GM19395 (cell line): Measurements from ENCODE around the gene OR10G8.
"Not testable (repeated sequence)": the region's sequence is repeated elsewhere in the genome, so short reads cannot be mapped to it uniquely, and the experiment has no call there.

Experiments
- ATAC-seq: cut with Tn5 transposase; IDR thresholded peaks from one replicate; pipeline ENCODE4 v1.9.1; 2021; ENCODE audit warnings: mild to moderate bottlenecking, moderate library complexity; ENCODE audit not compliant: unreplicated experiment

The OR10G8 gene

GRCh38 chr11:124026498-124026897, at the start of gene OR10G8:
Gene OR10G8, plus strand, starts transcription at chr11:124026798. Its CDS starts 2,825 bp downstream, at chr11:124029623.
- no peak for ATAC-seq

GRCh38 chr11:123977731-123978347, 48.8 kb upstream of the OR10G8 start, which contains the start of gene OR10S1:
Gene OR10S1, minus strand, starts transcription at chr11:123977781. Its CDS starts 117 bp downstream, at chr11:123977664.
- no peak for ATAC-seq

DNA sequence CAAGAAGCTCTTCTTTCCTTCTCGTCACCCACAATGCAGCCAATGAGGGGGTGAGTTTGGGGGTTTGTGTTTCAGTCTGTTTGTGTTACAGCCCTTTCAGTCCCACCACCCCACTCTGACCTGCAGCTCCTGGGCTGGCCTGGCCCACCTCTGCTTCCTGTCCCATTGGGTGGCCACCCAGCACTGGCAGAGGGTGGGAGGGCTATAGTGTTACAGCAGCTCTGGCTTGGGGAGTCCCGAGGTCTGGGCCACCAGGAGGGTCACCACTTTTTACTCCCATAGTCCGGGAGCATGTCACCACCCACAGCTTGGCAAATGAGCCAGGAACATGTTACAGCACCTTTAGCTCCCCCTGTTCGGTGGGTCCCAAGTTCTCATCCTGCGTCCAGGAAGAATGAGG, 47.3 kb upstream of the OR10G8 start:
- no peak for ATAC-seq

DNA sequence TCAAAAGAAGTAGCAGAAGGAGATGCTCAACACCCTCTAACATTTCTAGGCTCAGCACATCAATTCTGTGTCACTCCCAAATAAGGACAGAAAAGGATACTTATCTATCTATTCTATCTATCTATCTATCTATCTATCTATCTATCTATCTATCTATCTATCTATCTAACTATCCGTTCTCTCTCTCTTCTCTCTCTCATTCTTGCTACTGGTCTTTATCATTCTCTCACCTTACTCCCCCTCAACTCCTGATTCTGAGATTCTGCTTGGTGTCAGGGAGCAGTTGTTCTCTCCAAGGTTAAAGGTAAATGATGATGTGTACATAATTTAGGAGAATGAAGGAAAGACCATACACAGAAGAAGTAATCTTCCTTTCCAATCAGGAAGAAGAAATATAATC, 31.5 kb upstream of the OR10G8 start, which contains the start of gene OR10G6:
OR10G6 (minus strand) TSS at position 43 of the 400 bp plus-strand sequence; CDS start at position 43, 0 bp downstream.
- no peak for ATAC-seq

DNA sequence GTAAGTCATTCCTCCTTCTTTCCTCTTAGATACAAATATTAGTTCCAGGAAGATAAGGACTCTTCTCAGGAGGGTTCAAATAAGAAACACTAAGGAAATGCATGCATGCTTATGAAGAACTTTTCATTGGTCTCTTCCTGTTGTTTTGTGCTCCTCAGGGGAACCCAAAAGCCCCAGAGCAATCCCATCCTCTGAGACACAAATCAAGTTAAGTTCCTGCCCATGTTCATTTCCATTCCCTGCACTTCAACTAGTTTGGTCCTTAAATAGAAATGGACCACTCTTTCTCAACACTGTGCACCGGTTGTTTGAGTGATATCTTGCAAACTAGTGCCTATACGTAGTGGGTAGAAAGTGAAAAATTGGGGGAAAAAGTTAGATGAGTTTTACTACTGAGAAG, 13.9 kb upstream of the OR10G8 start, which contains the start of gene OR10G4:
OR10G4 (plus strand) TSS at position 301 of the 400 bp plus-strand sequence. CDS start 2,578 bp downstream, outside the sequence.
- no peak for ATAC-seq

- ATAC-seq: not testable (repeated sequence)
Measured at GRCh38 chr11:124015837-124016236, 10.8 kb upstream of the OR10G8 start.

DNA sequence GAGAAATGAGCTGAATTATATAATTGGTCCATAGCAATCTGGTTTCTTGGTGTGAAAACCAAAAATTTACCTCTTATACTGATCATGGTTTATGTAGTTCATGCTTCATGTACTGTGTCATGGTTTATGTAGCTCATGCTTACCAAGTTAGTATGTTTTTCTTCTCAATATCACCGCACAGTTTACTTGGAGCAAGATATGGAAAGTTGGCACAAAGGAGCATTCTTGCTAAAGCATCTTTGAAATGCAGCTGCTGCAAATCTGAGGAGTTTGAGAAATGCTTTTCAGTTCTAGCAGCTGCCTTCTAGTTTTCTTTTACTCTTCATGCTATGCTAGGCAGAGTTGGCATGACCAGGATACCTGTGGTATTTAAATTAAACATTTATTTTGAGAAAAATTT, 10.1 kb downstream of the OR10G8 start:
- no peak for ATAC-seq

- no peak for ATAC-seq
Measured at GRCh38 chr11:124039557-124039956, 13.0 kb downstream of the OR10G8 start.

DNA sequence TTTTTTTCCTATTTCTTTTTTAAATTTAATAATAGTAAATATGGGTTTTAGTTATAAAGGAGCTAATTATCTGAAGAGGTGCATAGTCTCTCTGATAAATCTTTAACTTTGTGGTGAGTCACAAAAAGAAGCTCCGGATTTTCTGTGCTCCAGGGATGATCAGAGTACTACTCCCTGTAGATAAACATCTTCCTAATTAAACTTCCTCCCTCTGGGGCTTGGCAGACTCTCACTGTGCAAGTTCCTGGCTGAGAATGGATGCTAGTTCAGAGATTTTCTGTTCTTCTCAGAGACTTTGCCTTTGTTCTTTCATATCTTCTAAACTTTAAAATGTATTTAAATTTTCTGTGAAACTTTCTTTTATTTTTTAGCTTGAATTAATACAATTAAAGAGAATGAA, 14.7 kb downstream of the OR10G8 start, which contains the start of gene OR10G7:
OR10G7 (minus strand) TSS at position 72 of the 400 bp plus-strand sequence. CDS start 2,324 bp downstream, outside the sequence.
- ATAC-seq: no peak

- no peak for ATAC-seq
Measured at GRCh38 chr11:124043420-124043819, 16.8 kb downstream of the OR10G8 start.

GRCh38 chr11:124050748-124051147, 24.1 kb downstream of the OR10G8 start:
- ATAC-seq: no peak

DNA sequence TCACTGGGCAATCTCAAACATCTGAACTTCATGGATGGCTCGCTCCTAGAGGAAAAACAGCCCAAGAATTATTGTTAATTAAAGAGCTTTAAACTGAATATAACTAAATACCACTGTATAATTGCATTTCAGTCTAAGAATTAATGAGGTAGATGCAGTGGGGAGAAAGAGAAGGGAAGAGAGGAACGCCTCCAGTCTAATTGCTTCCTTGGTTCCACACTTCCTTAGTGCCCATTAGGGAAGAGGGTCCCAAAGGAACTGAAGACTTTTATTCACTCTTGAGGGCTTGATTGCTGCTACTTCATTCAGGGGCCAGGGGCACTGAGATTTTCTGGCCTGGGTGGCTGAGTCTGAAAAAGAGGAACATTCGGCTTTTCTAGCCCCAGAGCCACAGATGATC, 26.4 kb downstream of the OR10G8 start:
- no peak for ATAC-seq

- no peak for ATAC-seq
Measured at GRCh38 chr11:124068601-124069110, 42.1 kb downstream of the OR10G8 start.

DNA sequence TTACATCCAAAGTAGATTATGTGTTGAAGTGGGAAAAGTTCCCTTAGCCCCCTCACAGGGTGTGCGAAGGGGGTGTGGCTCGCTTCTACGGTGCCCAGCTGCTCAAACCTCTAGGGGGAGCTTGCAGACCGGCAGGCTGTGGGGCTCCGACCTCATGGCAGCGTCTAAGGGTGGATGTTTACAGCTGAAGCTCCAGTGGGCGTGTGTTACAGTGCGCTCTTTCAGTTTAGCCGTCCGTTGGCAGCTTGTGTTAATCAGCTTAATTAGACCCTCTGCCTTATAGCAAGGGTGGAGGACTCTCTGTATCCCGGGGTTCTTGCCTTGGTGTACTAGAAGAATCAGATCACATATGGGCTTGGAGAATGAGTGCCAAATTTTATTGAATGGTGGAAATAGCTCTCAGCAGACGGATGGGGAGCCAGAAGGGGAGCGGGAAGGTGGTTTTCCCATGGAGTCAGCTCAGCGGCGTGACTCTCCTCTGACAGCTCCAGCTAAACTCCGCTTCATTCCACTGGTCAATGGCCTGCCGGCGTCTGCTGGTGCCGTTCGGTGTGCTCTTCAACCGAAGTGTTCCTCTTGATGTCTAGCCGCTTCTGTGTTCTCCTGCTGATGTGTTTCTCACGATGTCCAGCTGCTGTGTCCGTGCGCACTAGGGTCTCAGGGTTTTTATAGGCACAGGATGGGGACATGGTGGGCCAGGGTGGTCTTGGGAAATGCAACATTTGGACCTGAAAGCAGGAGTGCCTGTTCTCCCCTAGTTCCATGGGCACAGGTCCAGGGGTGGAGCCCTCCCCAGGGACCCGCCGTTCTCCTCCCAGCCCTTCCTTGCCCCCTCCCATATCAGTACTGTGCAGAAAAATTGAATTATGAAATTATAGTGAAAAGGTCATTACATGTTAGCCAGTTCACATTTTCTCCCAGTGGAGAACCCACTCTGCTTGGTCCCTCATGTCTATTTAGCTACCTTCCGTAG, 43.1 kb downstream of the OR10G8 start:
- peak; percentile 74 for ATAC-seq

- ATAC-seq: peak; percentile 86
Measured at GRCh38 chr11:124070915-124071622, 44.5 kb downstream of the OR10G8 start.

GRCh38 chr11:124071623-124071948, 45.0 kb downstream of the OR10G8 start:
- ATAC-seq: no peak

DNA sequence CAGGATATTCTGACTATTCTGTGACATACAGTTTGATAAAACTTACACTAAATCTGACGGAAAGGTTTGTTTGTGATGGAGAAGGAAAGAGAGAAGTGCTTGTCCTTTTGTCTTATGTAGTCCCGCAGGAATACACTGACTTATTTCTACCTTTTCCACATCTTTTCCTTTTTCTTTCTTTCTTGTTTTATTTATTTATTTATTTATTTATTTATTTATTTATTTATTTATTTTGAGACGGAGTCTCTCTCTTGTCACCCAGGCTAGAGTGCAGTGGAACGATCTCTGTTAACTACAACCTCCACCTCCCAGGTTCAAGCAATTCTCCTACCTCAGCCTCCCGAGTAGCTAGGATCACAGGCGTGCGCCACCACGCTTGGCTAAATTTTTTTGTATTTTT, 45.5 kb downstream of the OR10G8 start:
- ATAC-seq: no peak

- no peak for ATAC-seq
Measured at GRCh38 chr11:124074554-124074953, 48.0 kb downstream of the OR10G8 start.

DNA sequence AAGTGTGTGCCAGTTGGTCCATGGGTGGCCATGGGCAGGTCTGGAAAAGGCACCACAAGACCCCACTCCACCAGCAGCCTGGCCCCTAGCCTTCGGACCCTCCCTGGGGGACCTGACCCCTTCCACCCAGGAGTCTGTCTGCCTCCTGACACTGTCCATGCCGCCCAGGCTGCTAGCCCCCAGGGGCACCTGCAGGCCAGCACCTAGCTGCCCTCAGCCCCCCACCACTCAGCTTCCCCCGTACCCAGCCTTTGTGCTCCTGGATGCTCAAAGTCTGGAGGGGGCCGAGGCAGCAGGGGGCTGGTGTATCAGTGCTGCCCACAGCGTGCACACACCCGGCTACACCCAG, 48.9 kb downstream of the OR10G8 start:
- ATAC-seq: no peak

DNA sequence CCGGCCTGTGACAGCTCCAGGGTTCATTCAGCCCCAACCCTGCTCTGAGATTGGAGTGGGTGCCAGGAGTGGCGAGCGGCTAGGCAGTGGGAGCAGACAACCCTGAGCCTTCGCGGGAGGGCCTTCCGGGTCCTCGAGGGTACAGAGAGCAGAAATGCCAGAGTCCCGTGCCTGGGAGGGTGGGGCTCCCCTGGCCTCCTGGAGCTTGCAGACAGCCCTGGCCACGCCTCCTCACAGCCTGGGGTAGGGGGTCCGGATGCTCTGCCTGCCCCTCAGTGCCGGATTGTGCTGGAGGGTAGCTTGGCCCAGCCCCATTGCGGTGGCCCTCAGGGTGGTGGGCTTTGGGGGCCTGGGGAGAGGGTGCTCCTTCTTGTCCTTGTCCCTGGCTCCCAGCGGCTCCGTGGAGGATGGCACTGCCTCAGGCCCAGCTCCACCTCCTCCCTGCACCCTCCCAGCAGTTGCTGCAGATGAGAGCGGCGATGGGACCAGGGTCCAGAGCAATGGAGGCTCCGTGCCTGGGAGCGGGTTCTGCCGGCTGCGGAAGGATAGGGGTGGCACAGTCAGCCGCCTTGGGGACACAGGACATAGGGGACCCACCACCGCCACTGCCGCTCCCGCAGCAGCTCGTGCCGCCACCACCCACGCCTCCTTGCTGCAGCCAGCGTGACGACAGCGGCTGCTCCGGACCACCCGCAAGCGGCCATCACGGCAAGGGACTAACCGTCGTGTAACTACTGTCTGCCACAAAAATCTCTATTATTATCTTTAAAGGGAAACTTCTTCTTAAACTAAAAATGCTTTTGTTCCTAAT, 49.4 kb downstream of the OR10G8 start:
- ATAC-seq: peak; percentile 76
